Stomach (tissue), 9 donors: Measurements from ENCODE around the gene MYL11. TPM values are rescaled to one million over a fixed set of nuclear protein-coding genes. Genes with fewer than 3 reads are reported as not detected.

Experiments
- DNase-seq, 2 donors: peaks; one replicate each; pipeline versions ENCODE4 v3.0.0 to v3.0.0-alpha.2; 2013 to 2019
- H3K27ac ChIP-seq, 5 donors: fragments of 200-600 bp in 4 of 5; sonication (generic) in 4 of 5; one replicate each; pipeline ENCODE4 v1.5.1; 2013 to 2019; ENCODE audit warnings: mild to moderate bottlenecking in 1 of 5, moderate library complexity in 1 of 5
- H3K27me3 ChIP-seq, 3 donors: fragments of 200-600 bp; sonication (generic); one replicate each; pipeline ENCODE4 v1.5.1; 2017 to 2019; ENCODE audit warnings: mixed run types in 1 of 3
- H3K36me3 ChIP-seq, 4 donors: fragments of 200-600 bp; sonication (generic); 1 replicate in 3 of 4; 2 replicates in 1 of 4; pipeline ENCODE4 v1.5.1; 2016 to 2019
- H3K4me1 ChIP-seq, 4 donors: fragments of 200-600 bp; sonication (generic); one replicate each; pipeline ENCODE4 v1.5.1; 2016 to 2019
- H3K4me3 ChIP-seq, 4 donors: fragments of 200-600 bp; sonication (generic) in 3 of 4; one replicate each; pipeline ENCODE4 v1.5.1; 2016 to 2019; ENCODE audit warnings: mild to moderate bottlenecking in 1 of 4
- H3K9me3 ChIP-seq, 4 donors: fragments of 200-600 bp; sonication (generic); one replicate each; pipeline ENCODE4 v1.5.1; 2016 to 2019
- EP300 ChIP-seq: sonication (generic); formaldehyde crosslinking; IDR thresholded peaks from one replicate; pipeline ENCODE4 v1.6.1; 2017; ENCODE audit warnings: antibody characterized with exemption
- POLR2A ChIP-seq, 4 donors: fragments of 450-650 bp; IDR thresholded peaks; one replicate each; pipeline ENCODE4 v1.6.1; 2016; ENCODE audit warnings: antibody characterized with exemption in 4 of 4, control low read depth in 2 of 4, mild to moderate bottlenecking in 1 of 4, moderate library complexity in 1 of 4
- POLR2AphosphoS5 ChIP-seq, 3 donors: sonication (generic); formaldehyde crosslinking; IDR thresholded peaks; one replicate each; pipeline ENCODE4 v1.6.1; 2016; ENCODE audit warnings: antibody characterized with exemption in 3 of 3
- WGBS, 5 donors: extraction: QIAGEN DNeasy Blood & Tissue Kit in 3 of 5; methylation state at CpG; one replicate each; pipeline versions ENCODE4 v1.1.5 to v1.1.7; 2013 to 2018; 5-methylcytosine and 5-hydroxymethylcytosine counted together
- intact Hi-C: fragments of 100-400 bp; cut with DNase I; formaldehyde crosslinking; loops from one replicate; pipeline ENCODE4 v1.15.1; 2023; ENCODE audit warnings: low total_unique reads
- polyA plus RNA-seq, 3 donors: library from polyadenylated mRNA; stranded (reverse); fragments of 200-250 nt; gene quantifications; one replicate each; pipeline ENCODE4 v1.2.3, GENCODE V29; 2013
- total RNA-seq, 5 donors: library from RNA; depleted of rRNA; stranded (reverse); fragments of >200 nt; gene quantifications; one replicate each; pipeline versions ENCODE4 v1.1.0 to v1.2.3, GENCODE V29; 2014 to 2016
- TF ChIP-seq, protein P1 (sequence below), 7 experiments: fragments of 450-650 bp in 4 of 7; fragments of 200-600 bp in 3 of 7; sonication (generic) in 3 of 7; IDR thresholded peaks; one replicate each; pipeline ENCODE4 v1.5.1; 2016 to 2019; ENCODE audit warnings: antibody characterized with exemption in 7 of 7, control low read depth in 2 of 7, mild to moderate bottlenecking in 1 of 7
- donor health status: healthy with polysubstance abuse.
- donor health status: Bipolar disorder and iron deficiency.
- donor health status: healthy.

The MYL11 gene
- total and polyA plus RNA-seq, 8 donors = 1.6 to 4.7 TPM; not detected in 6

GRCh38 chr16:30358990-30359870, 15.4 kb upstream of the MYL11 start:
- peaks cover 21 to 33% (median 27%) of the 10 kb centered on the region in 4 donors for H3K4me1 ChIP-seq
- intact Hi-C loops = no loop called here
- no peaks in the 10 kb centered on the region for H3K27me3 ChIP-seq
- no peaks in the 10 kb centered on the region for H3K9me3 ChIP-seq
- no peak for TF ChIP-seq POLR2AphosphoS5 (IDR thresholded peaks at IDR 0.05)
- no peak for TF ChIP-seq POLR2A (IDR thresholded peaks at IDR 0.05)
- TF ChIP-seq, protein P1, sequence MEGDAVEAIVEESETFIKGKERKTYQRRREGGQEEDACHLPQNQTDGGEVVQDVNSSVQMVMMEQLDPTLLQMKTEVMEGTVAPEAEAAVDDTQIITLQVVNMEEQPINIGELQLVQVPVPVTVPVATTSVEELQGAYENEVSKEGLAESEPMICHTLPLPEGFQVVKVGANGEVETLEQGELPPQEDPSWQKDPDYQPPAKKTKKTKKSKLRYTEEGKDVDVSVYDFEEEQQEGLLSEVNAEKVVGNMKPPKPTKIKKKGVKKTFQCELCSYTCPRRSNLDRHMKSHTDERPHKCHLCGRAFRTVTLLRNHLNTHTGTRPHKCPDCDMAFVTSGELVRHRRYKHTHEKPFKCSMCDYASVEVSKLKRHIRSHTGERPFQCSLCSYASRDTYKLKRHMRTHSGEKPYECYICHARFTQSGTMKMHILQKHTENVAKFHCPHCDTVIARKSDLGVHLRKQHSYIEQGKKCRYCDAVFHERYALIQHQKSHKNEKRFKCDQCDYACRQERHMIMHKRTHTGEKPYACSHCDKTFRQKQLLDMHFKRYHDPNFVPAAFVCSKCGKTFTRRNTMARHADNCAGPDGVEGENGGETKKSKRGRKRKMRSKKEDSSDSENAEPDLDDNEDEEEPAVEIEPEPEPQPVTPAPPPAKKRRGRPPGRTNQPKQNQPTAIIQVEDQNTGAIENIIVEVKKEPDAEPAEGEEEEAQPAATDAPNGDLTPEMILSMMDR (IDR thresholded peaks at IDR 0.05) = no peak
- no peak for TF ChIP-seq EP300
- H3K4me3 ChIP-seq = no peak overlapping the region
- 84 to 89% (median 86%) methylated on average over 21 to 28 of the region's 28 CpGs for WGBS, 5 donors
- no peak overlapping the region for H3K27ac ChIP-seq
- DNase-seq = no peak
- peaks cover 38 to 74% (median 73%) of the 10 kb centered on the region in 4 donors for H3K36me3 ChIP-seq

DNA sequence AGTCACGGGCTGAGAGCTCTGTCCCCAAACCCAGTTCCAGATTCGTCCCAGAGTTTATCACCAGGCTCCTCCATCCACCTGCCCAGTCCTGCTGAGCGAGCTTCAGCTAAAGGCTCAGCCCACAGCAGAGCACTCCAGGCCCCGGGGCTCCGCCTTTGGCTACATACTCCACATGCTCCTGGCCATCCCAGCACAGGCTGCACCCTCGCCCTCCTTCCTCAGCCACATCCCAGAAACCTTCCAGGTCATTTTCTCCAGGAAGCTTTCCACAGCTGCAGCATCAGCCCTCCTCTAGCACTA, 14.8 kb upstream of the MYL11 start:
- 51 to 65% (median 54%) methylated on average over 6 of the region's 6 CpGs for WGBS, 5 donors
- Histone ChIP-seq H3K9me3 (no peaks in the 10 kb centered on the region), H3K4me3 (no peak overlapping the region), H3K27ac (no peak overlapping the region), H3K4me1 (peaks cover 18 to 31% (median 25%) of the 10 kb centered on the region in 4 donors), H3K36me3 (peaks cover 43 to 80% (median 79%) of the 10 kb centered on the region in 4 donors), H3K27me3 (no peaks in the 10 kb centered on the region)
- TF ChIP-seq EP300 = no peak
- no peak for TF ChIP-seq POLR2A (IDR thresholded peaks at IDR 0.05)
- TF ChIP-seq POLR2AphosphoS5 (IDR thresholded peaks at IDR 0.05) = no peak
- TF ChIP-seq, protein P1 (IDR thresholded peaks at IDR 0.05) = no peak
- intact Hi-C loops = loop anchor here (10.0 kb wide), 1 partner anchor 55 kb away; no protein-coding TSS in a partner anchor
- DNase-seq = no peak

DNA sequence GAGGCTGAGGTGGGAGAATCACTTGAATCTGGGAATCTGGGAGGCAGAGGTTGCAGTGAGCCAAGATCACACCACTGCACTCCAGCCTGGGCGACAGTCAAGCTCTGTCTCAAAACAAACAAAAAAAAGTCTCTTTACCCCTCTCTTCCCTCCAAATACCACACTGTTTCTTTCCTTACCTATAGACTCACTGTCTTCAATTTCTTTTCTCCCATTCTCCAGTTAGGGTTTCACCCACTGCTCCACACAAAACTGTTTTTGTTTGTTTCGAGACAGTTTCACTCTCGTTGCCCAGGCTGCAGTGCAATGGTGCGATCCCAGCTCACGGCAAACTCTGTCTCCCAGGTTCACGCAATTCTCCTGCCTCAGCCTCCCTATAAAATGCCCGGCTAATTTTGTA, 13.4 kb upstream of the MYL11 start:
- DNase-seq = no peak
- intact Hi-C loops = loop anchor here (10.0 kb wide), 1 partner anchor 54 kb away; no protein-coding TSS in a partner anchor
- Histone ChIP-seq H3K4me1 (peaks cover 15 to 38% (median 24%) of the 10 kb centered on the region in 4 donors), H3K27me3 (no peaks in the 10 kb centered on the region), H3K36me3 (peaks cover 50 to 94% (median 93%) of the 10 kb centered on the region in 4 donors), H3K9me3 (no peaks in the 10 kb centered on the region), H3K27ac (no peak overlapping the region), H3K4me3 (no peak overlapping the region)
- no peak for TF ChIP-seq POLR2A (IDR thresholded peaks at IDR 0.05)
- TF ChIP-seq EP300 = no peak
- TF ChIP-seq, protein P1 (IDR thresholded peaks at IDR 0.05) = no peak
- no peak for TF ChIP-seq POLR2AphosphoS5 (IDR thresholded peaks at IDR 0.05)
- 93 to 96% (median 95%) methylated on average over 7 of the region's 7 CpGs for WGBS, 5 donors

GRCh38 chr16:30365200-30365599, 9.4 kb upstream of the MYL11 start:
- intact Hi-C loops = loop anchor here (10.0 kb wide), 1 partner anchor 50 kb away; no protein-coding TSS in a partner anchor
- Histone ChIP-seq H3K9me3 (no peaks in the 10 kb centered on the region), H3K4me1 (peaks cover 29 to 55% (median 40%) of the 10 kb centered on the region in 4 donors), H3K27ac (no peak overlapping the region), H3K36me3 (peaks cover 25 to 66% (median 65%) of the 10 kb centered on the region in 4 donors), H3K27me3 (no peaks in the 10 kb centered on the region), H3K4me3 (no peak overlapping the region)
- TF ChIP-seq, protein P1 (IDR thresholded peaks at IDR 0.05) = no peak
- no peak for TF ChIP-seq EP300
- TF ChIP-seq POLR2AphosphoS5 (IDR thresholded peaks at IDR 0.05) = no peak
- TF ChIP-seq POLR2A (IDR thresholded peaks at IDR 0.05) = no peak
- no peak for DNase-seq
- 86 to 90% (median 88%) methylated on average over 10 of the region's 10 CpGs for WGBS, 5 donors
